Body of pancreas (tissue), 4 donors: ENCODE results near the gene COL19A1.

Experiments
- POLR2A ChIP-seq, 3 donors: fragments of 450-650 bp; IDR thresholded peaks; one replicate each; pipeline ENCODE4 v1.6.1; 2016; ENCODE audit warnings: antibody characterized with exemption in 3 of 3, mild to moderate bottlenecking in 2 of 3
- TF ChIP-seq, protein P1 (sequence below), 7 experiments: fragments of 450-650 bp in 4 of 7; fragments of 200-600 bp in 3 of 7; sonication (generic) in 3 of 7; IDR thresholded peaks; one replicate each; pipeline ENCODE4 v1.5.1; 2016 to 2019; ENCODE audit warnings: antibody characterized with exemption in 7 of 7

DNA sequence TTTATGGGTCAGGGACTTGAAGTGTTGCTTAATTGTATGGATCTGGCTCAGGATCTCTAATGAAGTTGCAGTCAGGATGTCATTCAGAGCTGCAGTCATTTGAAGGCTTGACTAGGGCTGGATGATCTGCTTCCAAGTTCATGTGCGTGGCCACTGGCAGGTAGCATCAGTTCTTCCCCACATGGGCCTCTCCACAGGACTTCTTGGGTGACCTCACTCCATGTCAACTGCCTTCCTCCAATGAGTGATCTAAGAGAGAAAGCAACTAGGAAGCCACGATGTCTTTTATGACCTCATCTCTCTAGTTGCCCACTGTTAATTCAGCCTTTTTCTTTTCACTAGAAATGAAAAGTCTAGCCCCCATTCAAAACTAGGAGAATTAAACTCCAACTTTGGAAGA, 332.4 kb downstream of the COL19A1 start:
- TF ChIP-seq POLR2A (IDR thresholded peaks at IDR 0.05), result no peak
- TF ChIP-seq, protein P1, sequence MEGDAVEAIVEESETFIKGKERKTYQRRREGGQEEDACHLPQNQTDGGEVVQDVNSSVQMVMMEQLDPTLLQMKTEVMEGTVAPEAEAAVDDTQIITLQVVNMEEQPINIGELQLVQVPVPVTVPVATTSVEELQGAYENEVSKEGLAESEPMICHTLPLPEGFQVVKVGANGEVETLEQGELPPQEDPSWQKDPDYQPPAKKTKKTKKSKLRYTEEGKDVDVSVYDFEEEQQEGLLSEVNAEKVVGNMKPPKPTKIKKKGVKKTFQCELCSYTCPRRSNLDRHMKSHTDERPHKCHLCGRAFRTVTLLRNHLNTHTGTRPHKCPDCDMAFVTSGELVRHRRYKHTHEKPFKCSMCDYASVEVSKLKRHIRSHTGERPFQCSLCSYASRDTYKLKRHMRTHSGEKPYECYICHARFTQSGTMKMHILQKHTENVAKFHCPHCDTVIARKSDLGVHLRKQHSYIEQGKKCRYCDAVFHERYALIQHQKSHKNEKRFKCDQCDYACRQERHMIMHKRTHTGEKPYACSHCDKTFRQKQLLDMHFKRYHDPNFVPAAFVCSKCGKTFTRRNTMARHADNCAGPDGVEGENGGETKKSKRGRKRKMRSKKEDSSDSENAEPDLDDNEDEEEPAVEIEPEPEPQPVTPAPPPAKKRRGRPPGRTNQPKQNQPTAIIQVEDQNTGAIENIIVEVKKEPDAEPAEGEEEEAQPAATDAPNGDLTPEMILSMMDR (IDR thresholded peaks at IDR 0.05), result no peak
